Activated CD4-positive, alpha-beta T cell treated with anti-CD3 and anti-CD28 coated beads for 36 hours (primary cell): ENCODE data around the gene RAD51B. TPM values are rescaled to one million over a fixed set of nuclear protein-coding genes. Genes with fewer than 3 reads are reported as not detected.

Experiments used
- ATAC-seq: fragments of 200-7000 bp; cut with Tn5 transposase; one replicate; pipeline ENCODE4 v1.10.0; 2021; ENCODE audit warnings: mild to moderate bottlenecking, moderate library complexity
- CTCF ChIA-PET: fragments of 350-600 bp; sonication (Branson Sonifier 250); formaldehyde crosslinking; loops from one replicate; lab custom pipeline; 2021; ENCODE audit warnings: antibody characterized with exemption; lab: Charles Lee
- POLR2A ChIA-PET: fragments of 350-600 bp; sonication (Branson Sonifier 250); formaldehyde crosslinking; loops from one replicate; lab custom pipeline; 2021; ENCODE audit warnings: antibody characterized with exemption, inconsistent platforms; lab: Charles Lee
- DNase-seq: peaks from one replicate; pipeline ENCODE4 v3.0.0-alpha.2; 2020
- H3K27ac Mint-ChIP-seq: one replicate; pipeline ENCODE4 v1.8.0; 2021; ENCODE audit warnings: mixed read lengths
- H3K27me3 Mint-ChIP-seq: one replicate; pipeline ENCODE4 v1.8.0; 2021; ENCODE audit warnings: mixed read lengths
- H3K36me3 Mint-ChIP-seq: one replicate; pipeline ENCODE4 v1.8.0; 2021; ENCODE audit warnings: low read depth, mixed read lengths
- H3K4me1 Mint-ChIP-seq: one replicate; pipeline ENCODE4 v1.8.0; 2021; ENCODE audit warnings: mixed read lengths
- H3K4me3 Mint-ChIP-seq: one replicate; pipeline ENCODE4 v1.8.0; 2021; ENCODE audit warnings: mild to moderate bottlenecking, moderate library complexity, mixed read lengths
- H3K9me3 Mint-ChIP-seq: one replicate; pipeline ENCODE4 v1.8.0; 2021; ENCODE audit warnings: low read depth, mixed read lengths
- intact Hi-C, 2 experiments: fragments of 100-400 bp; cut with DNase I in 1 of 2; cut with micrococcal nuclease in 1 of 2; formaldehyde crosslinking; loops; one replicate each; pipeline versions ENCODE4 v1.14.2 to v1.15.1; 2022 to 2024; cut with DNase I, micrococcal nuclease
- total RNA-seq, 2 experiments: library from RNA; stranded (reverse); gene quantifications; one replicate each; pipeline ENCODE4 v1.2.3, GENCODE V29; 2021

Gene RAD51B
- total RNA-seq, 2 experiments from 2014 or later = 26.4 to 39.9 TPM

DNA sequence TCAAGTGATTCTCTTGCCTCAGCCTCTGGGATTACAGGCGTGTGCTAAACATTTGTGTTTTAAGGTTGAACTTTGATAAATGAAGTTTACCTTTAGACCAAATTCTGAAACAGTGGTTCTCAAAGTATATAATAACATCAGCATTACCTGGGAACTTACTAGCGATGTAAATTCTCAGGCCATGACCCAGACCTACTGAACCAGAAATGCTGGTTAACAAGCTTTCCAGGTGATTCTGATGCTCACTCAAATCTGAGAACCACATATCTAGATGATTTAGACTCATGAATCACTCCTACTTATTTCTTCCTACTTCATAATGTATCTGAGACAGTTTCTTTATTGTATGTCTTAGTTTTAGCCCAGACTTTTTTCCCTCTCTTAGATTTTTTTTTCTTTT is 43.6 kb downstream of the RAD51B start:
- no peak overlapping the region for H3K4me3 Mint-ChIP-seq
- ATAC-seq = no peak
- DNase-seq = no peak
- H3K4me1 Mint-ChIP-seq = peaks cover 9% of the 10 kb centered on the region
- ChIA-PET POLR2A (interaction anchor here (0.6 kb wide), 1 partner anchor 76 kb away, joined by 3 read pairs; no protein-coding TSS in a partner anchor), CTCF (interaction anchor here (0.7 kb wide), 1 partner anchor 615 kb away, joined by 3 read pairs; no protein-coding TSS in a partner anchor)
- no peak overlapping the region for H3K27ac Mint-ChIP-seq
- intact Hi-C loops = no loop called here
- peaks cover 24% of the 10 kb centered on the region for H3K36me3 Mint-ChIP-seq
- H3K27me3 Mint-ChIP-seq = no peaks in the 10 kb centered on the region
- peaks cover 2% of the 10 kb centered on the region for H3K9me3 Mint-ChIP-seq

DNA sequence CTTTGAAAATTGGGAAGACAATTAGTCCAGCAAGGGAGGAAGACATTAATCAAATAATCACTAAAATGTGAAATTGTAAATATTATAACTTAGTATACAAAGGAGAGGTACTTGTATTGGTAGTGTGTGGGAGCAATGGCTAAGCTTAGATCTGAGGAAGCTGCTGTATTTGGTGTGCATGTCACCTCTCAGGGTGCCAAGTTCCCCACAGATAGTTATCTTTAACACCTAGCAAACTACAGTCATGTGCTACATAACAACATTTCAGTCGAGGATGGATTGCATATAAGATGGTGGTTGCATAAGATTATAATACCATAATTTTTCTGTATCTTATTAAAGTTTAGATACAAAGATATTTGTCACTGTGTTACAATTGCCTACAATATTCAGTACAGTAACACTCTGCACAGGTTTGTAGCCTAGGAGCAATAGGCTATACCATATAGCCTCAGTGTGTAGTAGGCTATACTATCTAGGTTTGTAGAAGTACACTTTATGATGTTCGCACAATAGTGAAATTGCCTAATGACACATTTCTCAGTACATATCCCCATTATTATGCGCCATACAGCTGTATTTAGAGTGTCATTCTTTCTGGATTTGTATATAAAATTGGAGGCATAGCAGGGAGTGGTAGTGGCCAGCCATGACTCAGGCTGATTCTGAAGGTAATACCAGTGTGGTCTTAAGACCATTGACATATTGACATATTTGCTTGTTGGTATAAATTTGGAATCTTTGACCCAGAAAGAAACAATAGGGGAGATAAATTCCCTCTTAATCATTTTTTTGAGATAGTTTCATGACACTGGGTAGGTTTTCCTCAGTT is 55.8 kb downstream of the RAD51B start:
- Mint-ChIP-seq H3K4me3 (no peak overlapping the region), H3K9me3 (no peaks in the 10 kb centered on the region), H3K4me1 (peaks cover 2% of the 10 kb centered on the region), H3K27me3 (no peaks in the 10 kb centered on the region), H3K36me3 (no peaks in the 10 kb centered on the region), H3K27ac (no peak overlapping the region)
- intact Hi-C loops = no loop called here
- ChIA-PET POLR2A (no interaction called here), CTCF (interaction anchor here (1.4 kb wide), 1 partner anchor 9 kb away, joined by 4 read pairs; no protein-coding TSS in a partner anchor)
- no peak for ATAC-seq
- DNase-seq = no peak

DNA sequence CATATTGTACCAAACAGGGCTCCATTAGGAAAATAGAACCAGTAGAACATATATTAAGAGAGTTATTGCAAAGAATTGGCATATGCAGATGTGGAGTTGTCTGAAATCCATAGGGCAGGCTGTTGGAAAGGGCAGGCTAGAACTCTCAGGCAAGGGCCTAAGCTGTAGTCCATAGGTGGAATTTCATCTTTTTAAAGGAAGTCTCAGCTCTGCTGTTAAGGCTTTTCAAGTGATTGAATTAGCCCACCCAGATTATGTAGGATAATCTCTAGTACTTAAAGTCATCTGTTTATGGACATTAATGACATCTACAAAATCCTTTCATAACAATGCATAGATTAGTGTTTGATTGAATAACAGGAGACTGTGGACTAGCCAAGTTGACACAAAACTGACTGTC is 59.4 kb downstream of the RAD51B start:
- Mint-ChIP-seq H3K9me3 (no peaks in the 10 kb centered on the region), H3K27me3 (no peaks in the 10 kb centered on the region), H3K4me3 (no peak overlapping the region), H3K36me3 (no peaks in the 10 kb centered on the region), H3K4me1 (peaks cover 10% of the 10 kb centered on the region), H3K27ac (no peak overlapping the region)
- DNase-seq (no peak), ATAC-seq (no peak)
- ChIA-PET POLR2A (no interaction called here), CTCF (no interaction called here)
- intact Hi-C loops = no loop called here

DNA sequence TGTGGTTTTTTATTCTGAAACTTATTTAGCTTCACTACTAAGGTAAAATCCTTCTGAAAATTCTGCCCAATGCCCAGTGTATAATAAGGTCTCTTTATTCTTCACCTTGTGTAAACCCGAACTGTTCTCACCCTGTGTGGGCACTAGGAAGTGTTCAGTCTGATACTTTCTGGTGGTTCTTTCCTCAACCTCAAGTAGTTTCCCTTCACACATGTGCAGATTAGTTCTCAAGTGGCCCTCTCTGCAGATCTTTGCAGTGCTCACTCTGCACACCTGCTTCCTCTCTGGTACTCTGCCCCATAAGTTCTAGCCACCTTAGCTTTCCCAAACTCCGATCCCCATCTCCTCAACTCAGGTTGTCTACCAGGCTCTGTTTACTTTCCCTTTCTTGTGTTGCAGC is 61.6 kb downstream of the RAD51B start:
- H3K27me3 Mint-ChIP-seq = no peaks in the 10 kb centered on the region
- intact Hi-C loops = no loop called here
- POLR2A ChIA-PET = no interaction called here
- CTCF ChIA-PET = interaction anchor here (0.7 kb wide), 2 partner anchors 26 to 214 kb away, joined by 3 to 4 read pairs; no protein-coding TSS in a partner anchor
- DNase-seq = no peak
- ATAC-seq = peak; percentile 68
- H3K9me3 Mint-ChIP-seq = no peaks in the 10 kb centered on the region
- no peaks in the 10 kb centered on the region for H3K36me3 Mint-ChIP-seq
- no peak overlapping the region for H3K27ac Mint-ChIP-seq
- H3K4me3 Mint-ChIP-seq = no peak overlapping the region
- peaks cover 17% of the 10 kb centered on the region for H3K4me1 Mint-ChIP-seq

DNA sequence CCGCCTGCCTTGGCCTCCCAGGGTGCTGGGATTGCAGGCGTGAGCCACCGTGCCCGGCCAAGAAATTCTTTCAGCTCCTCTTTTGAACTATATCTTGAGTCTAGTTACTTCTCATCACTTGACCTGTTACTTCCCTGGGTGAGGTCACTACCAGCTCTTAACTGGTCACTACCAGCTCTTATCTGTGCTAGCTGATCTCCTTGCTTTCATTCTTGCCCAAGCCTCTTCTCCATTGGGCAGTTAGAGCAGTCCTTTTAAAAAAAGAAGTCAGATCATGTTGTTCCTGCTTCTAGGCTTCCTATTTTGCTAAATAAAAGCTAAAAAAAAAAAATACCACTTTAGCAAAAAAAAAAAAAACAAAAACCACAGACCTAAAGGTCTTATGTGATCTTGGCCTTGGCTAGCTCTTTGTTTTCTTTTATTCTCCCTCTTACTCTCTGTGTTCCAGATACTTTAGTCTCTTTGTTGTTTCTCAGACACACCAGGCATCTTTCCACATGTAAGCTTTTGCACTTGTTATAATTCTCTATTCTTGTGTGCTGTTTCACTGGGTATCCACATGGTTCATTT is 63.5 kb downstream of the RAD51B start:
- no peak for DNase-seq
- Mint-ChIP-seq H3K27me3 (no peaks in the 10 kb centered on the region), H3K4me1 (peaks cover 15% of the 10 kb centered on the region), H3K9me3 (no peaks in the 10 kb centered on the region), H3K36me3 (peaks cover 6% of the 10 kb centered on the region), H3K27ac (no peak overlapping the region), H3K4me3 (no peak overlapping the region)
- intact Hi-C loops = no loop called here
- CTCF ChIA-PET = interaction anchor here (0.6 to 1.5 kb wide), 7 partner anchors 9 to 942 kb away, joined by 3 to 5 read pairs (median 3); no protein-coding TSS in a partner anchor
- ATAC-seq = no peak
- POLR2A ChIA-PET = interaction anchor here (0.6 kb wide), 1 partner anchor 624 kb away, joined by 3 read pairs; no protein-coding TSS in a partner anchor

DNA sequence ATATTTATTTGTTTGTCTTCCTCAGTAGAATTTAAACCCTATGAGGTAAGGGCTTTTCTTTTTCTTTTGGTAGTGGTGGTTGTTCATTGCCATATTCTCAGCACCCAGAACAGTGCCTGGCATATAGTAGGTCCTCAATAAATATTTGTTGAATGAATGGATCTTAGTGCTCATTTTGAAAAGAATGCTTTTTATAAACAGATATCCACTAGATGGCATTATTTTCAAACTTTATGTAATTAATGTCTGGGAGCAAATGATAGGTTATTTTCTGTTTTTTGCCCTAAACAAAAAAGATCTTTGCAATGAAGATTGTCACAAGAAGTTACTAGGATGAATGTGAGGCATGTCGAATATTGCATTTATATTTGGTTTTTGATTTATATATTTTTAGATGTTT is 64.1 kb downstream of the RAD51B start:
- DNase-seq (no peak), ATAC-seq (no peak)
- peaks cover 6% of the 10 kb centered on the region for H3K36me3 Mint-ChIP-seq
- CTCF ChIA-PET = interaction anchor here (0.7 to 1.5 kb wide), 5 partner anchors 9 to 936 kb away, joined by 3 to 5 read pairs (median 3); no protein-coding TSS in a partner anchor
- H3K4me3 Mint-ChIP-seq = no peak overlapping the region
- POLR2A ChIA-PET = interaction anchor here (0.6 kb wide), 1 partner anchor 624 kb away, joined by 3 read pairs; no protein-coding TSS in a partner anchor
- no peak overlapping the region for H3K27ac Mint-ChIP-seq
- intact Hi-C loops = no loop called here
- H3K9me3 Mint-ChIP-seq = no peaks in the 10 kb centered on the region
- no peaks in the 10 kb centered on the region for H3K27me3 Mint-ChIP-seq
- H3K4me1 Mint-ChIP-seq = peaks cover 15% of the 10 kb centered on the region

DNA sequence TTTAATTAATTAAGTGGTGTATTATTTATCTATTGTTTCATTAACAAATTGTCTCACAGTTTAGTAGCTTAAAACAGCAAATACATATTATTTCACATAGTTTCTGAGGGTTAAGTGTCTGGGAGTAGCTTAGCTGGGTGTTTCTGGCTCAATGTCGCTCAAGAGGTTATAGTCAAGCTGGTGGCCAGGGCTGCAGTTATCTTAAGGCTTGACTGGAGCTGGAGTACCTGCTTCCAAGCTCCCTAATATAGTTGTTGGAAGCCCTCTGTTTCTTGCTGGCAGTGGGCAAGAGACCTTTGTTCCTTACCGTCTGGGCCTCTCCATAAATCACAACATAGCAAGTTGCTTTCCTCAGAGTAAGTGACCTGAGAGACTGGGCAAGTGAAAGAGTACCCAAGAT is 66.6 kb downstream of the RAD51B start:
- POLR2A ChIA-PET = no interaction called here
- H3K27ac Mint-ChIP-seq = no peak overlapping the region
- H3K27me3 Mint-ChIP-seq = no peaks in the 10 kb centered on the region
- H3K4me3 Mint-ChIP-seq = no peak overlapping the region
- H3K9me3 Mint-ChIP-seq = no peaks in the 10 kb centered on the region
- CTCF ChIA-PET = interaction anchor here (0.8 to 1.5 kb wide), 2 partner anchors 9 to 48 kb away, joined by 3 to 4 read pairs; no protein-coding TSS in a partner anchor
- peaks cover 6% of the 10 kb centered on the region for H3K36me3 Mint-ChIP-seq
- peaks cover 11% of the 10 kb centered on the region for H3K4me1 Mint-ChIP-seq
- intact Hi-C loops = no loop called here
- DNase-seq (no peak), ATAC-seq (no peak)

DNA sequence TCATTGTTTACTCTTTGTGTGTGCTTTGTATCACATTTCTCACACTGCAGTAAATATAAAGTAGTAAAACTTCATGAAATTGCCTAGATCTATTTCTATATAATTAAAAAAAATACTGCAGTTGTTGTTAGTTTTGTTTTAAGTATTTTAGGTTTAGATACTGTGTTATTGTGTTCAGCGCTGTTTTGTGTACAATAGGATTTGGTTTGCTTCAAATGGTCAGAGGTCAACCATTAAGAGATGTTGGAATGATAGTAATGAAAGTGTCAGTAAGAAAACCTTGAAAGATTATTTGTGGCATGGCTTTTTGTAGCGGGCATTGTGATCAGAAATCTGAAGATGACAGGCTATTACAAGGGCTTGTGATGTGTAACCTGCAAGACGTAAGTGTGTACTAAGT is 67.9 kb downstream of the RAD51B start:
- intact Hi-C loops = no loop called here

DNA sequence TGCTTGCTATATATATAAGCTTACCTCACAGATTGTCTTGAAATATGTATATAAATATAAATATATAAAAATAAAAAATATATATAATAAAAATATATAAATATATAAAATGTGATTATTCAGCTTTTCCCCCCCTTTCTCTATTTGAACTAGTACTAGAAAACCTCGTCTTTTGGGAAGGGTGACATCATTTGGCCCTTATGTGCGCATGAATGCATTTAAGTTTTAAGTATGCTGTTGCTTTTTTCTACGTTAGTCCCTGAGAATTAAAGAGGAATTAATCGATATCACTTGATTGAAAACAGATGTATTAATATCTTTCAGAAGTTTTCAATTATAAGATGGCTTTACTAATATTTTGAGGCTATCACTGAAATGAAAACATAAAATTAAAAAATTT is 69.9 kb downstream of the RAD51B start:
- Mint-ChIP-seq H3K27me3 (no peaks in the 10 kb centered on the region), H3K36me3 (peaks cover 6% of the 10 kb centered on the region), H3K27ac (no peak overlapping the region), H3K4me3 (no peak overlapping the region), H3K4me1 (peaks cover 3% of the 10 kb centered on the region), H3K9me3 (no peaks in the 10 kb centered on the region)
- ChIA-PET POLR2A (no interaction called here), CTCF (interaction anchor here (0.9 kb wide), 1 partner anchor 11 kb away, joined by 4 read pairs; no protein-coding TSS in a partner anchor)
- intact Hi-C loops = no loop called here
- DNase-seq (no peak), ATAC-seq (no peak)

More for the DNA sequence above, 67.9 kb downstream of the RAD51B start:
- peaks cover 7% of the 10 kb centered on the region for H3K4me1 Mint-ChIP-seq
- ChIA-PET CTCF (interaction anchor here (0.6 kb wide), 1 partner anchor 13 kb away, joined by 3 read pairs; no protein-coding TSS in a partner anchor), POLR2A (no interaction called here)
- H3K27me3 Mint-ChIP-seq = no peaks in the 10 kb centered on the region
- no peak overlapping the region for H3K4me3 Mint-ChIP-seq
- ATAC-seq = no peak
- H3K9me3 Mint-ChIP-seq = no peaks in the 10 kb centered on the region
- DNase-seq = no peak
- H3K36me3 Mint-ChIP-seq = peaks cover 6% of the 10 kb centered on the region
- no peak overlapping the region for H3K27ac Mint-ChIP-seq

DNA sequence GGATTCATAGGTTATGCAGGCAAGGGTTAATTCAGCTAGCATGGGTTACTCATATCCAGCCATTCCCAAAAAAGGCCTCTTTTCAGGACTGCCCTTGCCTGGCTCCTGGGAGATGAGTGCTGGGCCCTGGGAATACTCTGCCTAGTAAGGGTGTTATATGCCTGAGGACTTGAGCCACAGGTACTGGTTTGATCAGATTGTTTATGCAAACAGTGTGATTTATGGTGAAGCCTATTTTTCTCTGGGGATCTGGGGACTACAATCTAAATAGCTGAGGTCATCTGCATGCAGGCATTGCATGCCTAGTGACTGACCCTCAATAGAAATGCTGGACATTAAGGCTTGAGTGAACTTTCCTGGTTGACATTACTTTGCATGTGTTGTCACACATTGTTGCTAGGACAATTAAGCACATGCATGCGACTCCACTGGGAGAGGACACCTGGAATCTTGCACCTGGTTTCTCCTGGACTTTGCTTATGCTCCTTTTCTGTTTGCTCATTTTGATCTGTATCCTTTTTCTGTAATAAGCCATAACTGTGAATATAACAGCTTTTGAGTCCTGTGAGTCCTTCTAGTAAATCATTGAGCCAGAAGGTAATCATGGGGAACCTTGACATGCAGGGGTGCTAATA is 73.0 kb downstream of the RAD51B start:
- Mint-ChIP-seq H3K27ac (no peak overlapping the region), H3K36me3 (peaks cover 1% of the 10 kb centered on the region), H3K4me3 (no peak overlapping the region), H3K9me3 (no peaks in the 10 kb centered on the region), H3K27me3 (no peaks in the 10 kb centered on the region), H3K4me1 (peaks cover 4% of the 10 kb centered on the region)
- DNase-seq (no peak), ATAC-seq (no peak)
- ChIA-PET POLR2A (no interaction called here), CTCF (interaction anchor here (1.0 to 1.4 kb wide), 2 partner anchors 10 to 14 kb away, joined by 3 to 5 read pairs; no protein-coding TSS in a partner anchor)
- intact Hi-C loops = no loop called here

DNA sequence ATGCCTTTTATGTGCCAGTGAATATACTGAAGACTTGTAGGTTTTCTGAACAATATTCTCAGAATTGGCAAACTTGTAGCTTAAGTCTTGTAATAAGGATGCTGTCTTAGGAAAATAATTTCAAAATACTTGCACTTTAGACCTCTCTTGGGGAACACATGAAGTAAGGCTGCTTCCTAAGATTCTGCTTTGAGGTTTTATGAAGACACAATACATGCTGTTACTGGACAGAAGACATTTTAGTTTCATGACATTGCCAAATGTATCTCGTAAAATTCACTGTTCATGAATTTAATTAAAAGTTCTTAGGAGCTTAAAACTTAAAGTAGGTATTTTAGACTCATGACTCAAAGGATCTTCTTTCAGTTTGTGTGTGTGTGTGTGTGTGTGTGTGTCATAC is 80.7 kb downstream of the RAD51B start:
- Mint-ChIP-seq H3K27me3 (no peaks in the 10 kb centered on the region), H3K27ac (no peak overlapping the region), H3K9me3 (peaks cover 5% of the 10 kb centered on the region), H3K4me3 (no peak overlapping the region), H3K4me1 (peaks cover 4% of the 10 kb centered on the region), H3K36me3 (peaks cover 14% of the 10 kb centered on the region)
- intact Hi-C loops = no loop called here
- DNase-seq = no peak
- ChIA-PET CTCF (interaction anchor here (0.7 to 1.4 kb wide), 2 partner anchors 11 to 13 kb away, joined by 3 to 4 read pairs; no protein-coding TSS in a partner anchor), POLR2A (no interaction called here)
- no peak for ATAC-seq
